NT2/D1 (cell line): ENCODE measurements around the gene OR2G2.

Experiments used
- SUZ12 ChIP-seq: IDR thresholded peaks from 2 replicates; pipeline ENCODE4 v1.6.1; 2011; ENCODE audit not compliant: insufficient read length, insufficient read depth; ENCODE audit errors: extremely low read depth
- ZNF274 ChIP-seq: IDR thresholded peaks from 2 replicates; pipeline ENCODE4 v1.6.1; 2011; ENCODE audit warnings: mild to moderate bottlenecking, low read depth, low read length

- no peak for TF ChIP-seq ZNF274
- no peak for TF ChIP-seq SUZ12
Observed at GRCh38 chr1:247576514-247576913, 11.6 kb upstream of the OR2G2 start.
